Glutamatergic neuron (in vitro differentiated cells): ENCODE results near the gene GLI3. TPM values are rescaled to one million over a fixed set of nuclear protein-coding genes. Genes with fewer than 3 reads are reported as not detected.

ENCODE experiments used
- DNase-seq: peaks from one replicate; pipeline ENCODE4 v3.0.0; 2022
- H3K27ac Mint-ChIP-seq: one replicate; pipeline ENCODE4 v1.8.0; 2020; ENCODE audit warnings: mild to moderate bottlenecking, mixed read lengths, inconsistent platforms; ENCODE audit not compliant: unreplicated experiment
- H3K27me3 Mint-ChIP-seq: one replicate; pipeline ENCODE4 v1.8.0; 2020; ENCODE audit warnings: mild to moderate bottlenecking, moderate library complexity, mixed read lengths, inconsistent platforms; ENCODE audit not compliant: unreplicated experiment
- H3K36me3 Mint-ChIP-seq: one replicate; pipeline ENCODE4 v1.8.0; 2020; ENCODE audit warnings: mild to moderate bottlenecking, mixed read lengths, inconsistent platforms; ENCODE audit not compliant: unreplicated experiment
- H3K4me1 Mint-ChIP-seq: one replicate; pipeline ENCODE4 v1.8.0; 2020; ENCODE audit warnings: mild to moderate bottlenecking, low read depth, mixed read lengths, inconsistent platforms; ENCODE audit not compliant: unreplicated experiment
- H3K4me3 Mint-ChIP-seq: one replicate; pipeline ENCODE4 v1.8.0; 2020; ENCODE audit warnings: mild to moderate bottlenecking, mixed read lengths, inconsistent platforms; ENCODE audit not compliant: unreplicated experiment
- H3K9me3 Mint-ChIP-seq: one replicate; pipeline ENCODE4 v1.8.0; 2020; ENCODE audit warnings: mild to moderate bottlenecking, moderate library complexity, mixed read lengths, inconsistent platforms; ENCODE audit not compliant: unreplicated experiment
- CTCF ChIP-seq: fragments of 200-600 bp; sonication (generic); IDR thresholded peaks from one replicate; pipeline ENCODE4 v1.5.0; 2021; ENCODE audit not compliant: partially characterized antibody, unreplicated experiment
- total RNA-seq: library from RNA; stranded (reverse); fragmentation: NEBNext Ultra II Directional; extraction: Animal tissue kit (Norgen Biotek cat#: 25700); gene quantifications from one replicate; pipeline ENCODE4 v1.2.1, GENCODE V29; 2021; ENCODE audit not compliant: unreplicated experiment

The GLI3 gene
- total RNA-seq, 1 donor from 2014 or later: 2.9 TPM

- no peak for DNase-seq
- Mint-ChIP-seq H3K27me3 (peaks cover 8% of the 10 kb centered on the region), H3K36me3 (peaks cover 12% of the 10 kb centered on the region), H3K4me3 (no peak overlapping the region), H3K27ac (peak overlapping the region; percentile 71), H3K9me3 (peaks cover 6% of the 10 kb centered on the region), H3K4me1 (peaks cover 28% of the 10 kb centered on the region)
- TF ChIP-seq CTCF: no peak
Observed at GRCh38 chr7:42097752-42098151, 139.3 kb downstream of the GLI3 start.

GRCh38 chr7:42096681-42097561 is 140.1 kb downstream of the GLI3 start:
- peak; percentile 61 for DNase-seq
- Mint-ChIP-seq H3K4me3 (peak overlapping the region; percentile 46), H3K4me1 (peaks cover 34% of the 10 kb centered on the region), H3K27ac (peak overlapping the region; percentile 80), H3K36me3 (peaks cover 12% of the 10 kb centered on the region), H3K9me3 (peaks cover 8% of the 10 kb centered on the region), H3K27me3 (peaks cover 8% of the 10 kb centered on the region)
- no peak for TF ChIP-seq CTCF

DNA sequence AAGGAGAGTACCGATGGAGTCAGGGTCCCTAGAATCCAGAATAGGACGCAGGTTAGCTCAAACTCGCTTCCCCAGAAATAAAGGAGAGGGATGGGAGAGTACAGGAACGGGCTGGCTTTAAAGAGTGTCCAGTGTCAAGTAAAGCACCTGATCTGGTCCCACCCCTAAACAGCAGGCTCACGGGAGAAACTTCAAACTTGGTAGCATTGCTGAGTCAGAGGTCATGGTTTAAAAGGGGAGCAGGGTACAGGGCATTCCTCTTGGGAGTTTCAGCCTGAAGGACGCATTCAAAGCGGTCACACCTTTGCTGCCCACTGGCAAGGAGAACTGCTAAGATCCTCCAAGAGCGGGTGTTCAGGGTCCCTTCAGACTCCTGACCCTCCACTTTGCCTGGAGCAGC is 140.7 kb downstream of the GLI3 start:
- TF ChIP-seq CTCF: no peak
- Mint-ChIP-seq H3K4me1 (peaks cover 41% of the 10 kb centered on the region), H3K9me3 (peaks cover 8% of the 10 kb centered on the region), H3K27me3 (peaks cover 8% of the 10 kb centered on the region), H3K4me3 (peak overlapping the region; percentile 2), H3K36me3 (peaks cover 12% of the 10 kb centered on the region), H3K27ac (peak overlapping the region; percentile 2)
- DNase-seq: no peak

DNA sequence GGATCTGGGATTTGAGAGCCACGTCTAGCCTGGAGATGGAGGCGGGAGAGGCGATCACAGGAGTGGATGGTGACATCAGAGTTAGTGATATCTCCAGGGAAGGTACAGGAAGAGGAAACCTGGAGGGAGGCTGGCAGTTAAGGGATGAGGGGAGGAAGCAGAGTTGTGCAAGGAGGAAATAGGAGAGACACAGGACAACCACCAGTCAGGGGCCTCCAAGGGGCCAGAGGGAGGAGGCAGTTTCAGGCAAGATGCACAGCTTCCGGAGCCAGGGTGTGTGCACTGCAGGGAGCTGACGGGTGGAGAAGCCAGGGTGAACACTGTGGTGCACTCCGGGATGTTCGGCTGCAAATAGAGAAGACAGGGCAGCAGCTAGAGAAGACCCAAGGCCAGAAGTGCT is 141.2 kb downstream of the GLI3 start:
- Mint-ChIP-seq H3K9me3 (peaks cover 8% of the 10 kb centered on the region), H3K4me3 (peak overlapping the region; percentile 2), H3K4me1 (peaks cover 43% of the 10 kb centered on the region), H3K27me3 (peaks cover 8% of the 10 kb centered on the region), H3K27ac (peak overlapping the region; percentile 2), H3K36me3 (peaks cover 12% of the 10 kb centered on the region)
- no peak for DNase-seq
- no peak for TF ChIP-seq CTCF

- Mint-ChIP-seq H3K9me3 (peaks cover 8% of the 10 kb centered on the region), H3K4me3 (no peak overlapping the region), H3K4me1 (peaks cover 40% of the 10 kb centered on the region), H3K27ac (no peak overlapping the region), H3K27me3 (peaks cover 8% of the 10 kb centered on the region), H3K36me3 (peaks cover 12% of the 10 kb centered on the region)
- DNase-seq: no peak
- TF ChIP-seq CTCF: no peak
Observed at GRCh38 chr7:42093349-42093905, 143.6 kb downstream of the GLI3 start.
